Measurements from ENCODE around the gene STX3.
A peak's percentile ranks its signal among the peaks of the same experiment; 100 is the strongest.
"Not testable (repeated sequence)": the region's sequence is repeated elsewhere in the genome, so short reads cannot be mapped to it uniquely, and the experiment has no call there.

STX3 gene

DNA sequence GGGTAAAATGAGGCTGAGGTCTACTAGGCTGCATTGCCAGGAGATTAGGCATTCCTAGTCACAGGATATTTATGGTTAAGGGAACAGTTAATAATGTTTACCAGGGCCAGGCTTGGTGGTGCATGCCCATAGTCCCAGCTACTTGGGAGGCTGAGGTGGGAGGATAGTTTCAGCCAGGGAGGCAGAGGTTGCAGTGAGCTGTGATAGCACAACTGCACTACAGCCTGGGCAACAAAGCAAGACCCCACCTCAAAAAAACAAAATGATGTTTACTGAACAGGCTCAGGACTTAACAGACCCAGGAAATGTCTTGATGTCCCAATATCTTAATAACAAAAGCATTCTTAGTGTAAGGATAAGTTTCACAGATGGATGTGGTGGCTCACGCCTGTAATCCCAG, 58.2 kb downstream of the STX3 start:
- DNase-seq (ENCODE audit: extremely low read depth, low read depth) = no peak
- H3K4me3 ChIP-seq (replicated peaks; ENCODE audit: low read depth, low read length) = no peak overlapping the region
- TF ChIP-seq, protein P1, sequence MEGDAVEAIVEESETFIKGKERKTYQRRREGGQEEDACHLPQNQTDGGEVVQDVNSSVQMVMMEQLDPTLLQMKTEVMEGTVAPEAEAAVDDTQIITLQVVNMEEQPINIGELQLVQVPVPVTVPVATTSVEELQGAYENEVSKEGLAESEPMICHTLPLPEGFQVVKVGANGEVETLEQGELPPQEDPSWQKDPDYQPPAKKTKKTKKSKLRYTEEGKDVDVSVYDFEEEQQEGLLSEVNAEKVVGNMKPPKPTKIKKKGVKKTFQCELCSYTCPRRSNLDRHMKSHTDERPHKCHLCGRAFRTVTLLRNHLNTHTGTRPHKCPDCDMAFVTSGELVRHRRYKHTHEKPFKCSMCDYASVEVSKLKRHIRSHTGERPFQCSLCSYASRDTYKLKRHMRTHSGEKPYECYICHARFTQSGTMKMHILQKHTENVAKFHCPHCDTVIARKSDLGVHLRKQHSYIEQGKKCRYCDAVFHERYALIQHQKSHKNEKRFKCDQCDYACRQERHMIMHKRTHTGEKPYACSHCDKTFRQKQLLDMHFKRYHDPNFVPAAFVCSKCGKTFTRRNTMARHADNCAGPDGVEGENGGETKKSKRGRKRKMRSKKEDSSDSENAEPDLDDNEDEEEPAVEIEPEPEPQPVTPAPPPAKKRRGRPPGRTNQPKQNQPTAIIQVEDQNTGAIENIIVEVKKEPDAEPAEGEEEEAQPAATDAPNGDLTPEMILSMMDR (IDR thresholded peaks at IDR 0.05; ENCODE audit: low read depth, low read length, missing control alignments) = no peak

DNA sequence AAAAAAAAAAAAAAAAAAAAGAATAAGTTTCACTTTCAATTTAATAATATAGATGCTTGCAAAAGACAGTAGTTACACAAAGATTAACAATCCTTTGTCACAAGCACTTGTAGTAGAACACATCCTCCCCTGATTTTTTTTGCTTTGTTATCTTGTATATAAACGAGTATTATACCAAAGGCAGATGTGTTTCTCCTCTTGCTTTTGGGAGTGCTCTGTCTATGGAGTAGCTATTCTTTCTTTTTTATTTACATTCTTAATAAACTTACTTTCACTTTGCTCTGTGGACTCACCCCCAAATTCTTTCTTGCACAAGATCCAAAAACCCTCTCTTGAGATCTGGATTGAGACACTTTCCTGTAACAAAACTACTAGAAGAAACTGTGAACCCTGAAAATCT, 58.8 kb downstream of the STX3 start:
- no peak overlapping the region for H3K4me3 ChIP-seq (replicated peaks; ENCODE audit: low read depth, low read length)
- no peak for DNase-seq (ENCODE audit: extremely low read depth, low read depth)
- TF ChIP-seq, protein P1 (IDR thresholded peaks at IDR 0.05; ENCODE audit: low read depth, low read length, missing control alignments) = no peak

DNA sequence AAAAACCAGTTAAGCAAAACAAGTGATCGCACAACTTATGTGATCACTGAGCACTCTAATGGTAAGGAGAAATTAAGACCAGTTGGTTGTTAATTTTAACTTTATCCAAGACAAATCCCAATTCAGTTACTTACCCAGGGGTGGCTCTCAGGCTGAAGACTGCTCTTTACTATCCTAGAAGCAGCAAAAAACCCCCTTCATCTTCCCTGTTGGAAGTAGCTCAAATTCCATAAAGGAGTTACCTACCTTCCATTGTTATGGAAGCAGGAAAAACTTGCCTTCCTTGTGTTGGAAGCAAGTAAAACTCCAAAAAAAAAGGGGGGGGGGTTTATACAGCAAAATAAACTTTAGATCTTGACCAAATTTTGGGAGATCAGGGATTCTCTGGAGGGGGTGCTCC, 60.6 kb downstream of the STX3 start:
- DNase-seq (ENCODE audit: extremely low read depth, low read depth) = no peak
- no peak overlapping the region for H3K4me3 ChIP-seq (replicated peaks; ENCODE audit: low read depth, low read length)
- TF ChIP-seq, protein P1 (IDR thresholded peaks at IDR 0.05; ENCODE audit: low read depth, low read length, missing control alignments) = no peak

DNA sequence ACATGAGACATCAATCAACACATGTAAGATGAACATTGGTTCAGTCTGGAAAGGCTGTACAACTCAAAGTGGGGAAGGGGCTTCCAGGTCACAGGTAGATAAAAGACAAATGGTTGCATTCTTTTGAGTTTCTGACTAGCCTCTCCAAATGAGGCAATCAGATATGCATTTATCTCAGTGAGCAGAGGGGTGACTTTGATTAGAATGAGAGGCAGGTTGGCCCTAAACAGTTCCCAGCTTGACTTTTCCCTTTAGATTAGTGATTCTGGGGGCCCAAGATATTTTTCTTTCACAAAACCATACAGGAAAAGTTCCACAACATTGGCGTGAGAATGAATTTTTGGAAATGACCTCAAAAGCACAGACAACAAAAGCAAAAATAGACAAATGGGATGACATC, 61.3 kb downstream of the STX3 start:
- not testable (repeated sequence) for H3K4me3 ChIP-seq (replicated peaks; ENCODE audit: low read depth, low read length); DNase-seq (ENCODE audit: extremely low read depth, low read depth)

DNA sequence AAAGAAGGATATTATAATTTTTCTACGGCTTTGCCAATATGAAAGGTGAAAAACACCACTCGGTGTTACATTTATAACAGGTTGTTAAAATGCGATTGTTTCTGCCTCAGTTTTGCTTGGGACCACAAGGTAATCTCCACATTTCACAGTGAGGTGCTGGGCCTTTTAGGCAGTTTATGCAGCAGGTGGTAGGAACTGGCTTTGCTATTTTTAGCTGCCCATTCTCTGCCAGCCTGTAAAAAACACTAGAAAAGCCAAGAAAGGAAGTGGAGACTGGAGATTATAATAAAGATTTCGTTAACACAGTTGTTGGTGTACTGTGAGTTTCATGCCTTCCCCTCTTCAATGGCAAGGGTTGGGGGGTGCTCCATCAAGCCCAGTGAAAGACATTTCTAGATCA, 63.4 kb downstream of the STX3 start:
- DNase-seq (ENCODE audit: extremely low read depth, low read depth) = no peak
- no peak overlapping the region for H3K4me3 ChIP-seq (replicated peaks; ENCODE audit: low read depth, low read length)
- TF ChIP-seq, protein P1 (IDR thresholded peaks at IDR 0.05; ENCODE audit: low read depth, low read length, missing control alignments) = no peak

DNA sequence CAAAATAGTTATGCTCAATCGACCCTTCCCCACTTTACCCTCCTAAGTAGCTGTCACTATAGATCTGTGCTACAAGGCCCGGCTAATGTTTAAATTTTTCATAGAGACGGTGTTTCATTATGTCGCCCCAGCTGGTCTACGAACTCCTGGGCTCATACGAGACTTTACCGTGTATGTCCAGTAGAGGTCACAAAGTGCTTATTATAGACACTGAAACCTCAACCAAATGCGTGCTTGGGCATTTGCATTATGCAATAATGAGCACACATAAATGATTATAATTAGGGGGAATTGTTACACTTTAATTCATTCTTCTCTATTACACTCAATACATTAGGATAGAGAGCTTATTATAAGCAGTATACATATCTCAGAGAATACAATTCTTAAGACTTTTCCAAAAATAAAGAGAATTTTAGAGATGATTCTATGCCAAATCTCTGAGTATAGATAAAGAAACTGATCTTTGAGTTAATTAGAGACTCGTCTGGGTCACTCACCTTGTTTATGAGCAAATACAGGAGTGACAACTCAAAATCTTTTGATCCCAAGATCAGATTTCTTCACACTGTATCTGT, 67.9 kb downstream of the STX3 start:
- no peak overlapping the region for H3K4me3 ChIP-seq (replicated peaks; ENCODE audit: low read depth, low read length)
- TF ChIP-seq, protein P1 (IDR thresholded peaks at IDR 0.05; ENCODE audit: low read depth, low read length, missing control alignments) = peak; percentile 51
- DNase-seq (ENCODE audit: extremely low read depth, low read depth) = no peak

DNA sequence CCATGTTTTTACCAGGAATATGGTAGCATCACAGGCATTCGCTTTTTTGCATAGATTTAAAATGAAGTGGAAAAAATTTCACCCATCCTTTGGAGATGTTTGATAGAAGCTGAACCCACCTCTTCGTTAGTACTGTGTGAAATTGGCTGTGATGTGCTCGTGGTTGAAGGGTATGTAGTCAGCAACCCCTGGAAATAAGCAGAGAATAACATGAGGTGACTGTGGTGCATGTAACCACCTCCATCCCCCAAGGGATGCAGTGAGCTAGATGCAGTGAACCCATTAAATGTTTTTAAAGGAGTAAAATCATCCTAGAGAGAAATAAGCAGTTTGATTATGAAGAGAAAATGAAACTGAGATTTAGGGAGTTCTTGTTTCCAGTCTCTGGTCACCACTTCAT, 74.2 kb downstream of the STX3 start:
- TF ChIP-seq, protein P1 (IDR thresholded peaks at IDR 0.05; ENCODE audit: low read depth, low read length, missing control alignments) = no peak
- no peak for DNase-seq (ENCODE audit: extremely low read depth, low read depth)
- H3K4me3 ChIP-seq (replicated peaks; ENCODE audit: low read depth, low read length) = no peak overlapping the region

All from HFF-Myc (cell line).